Measurements from ENCODE around the gene ARHGAP45. TPM values are rescaled to one million over a fixed set of nuclear protein-coding genes. Genes with fewer than 3 reads are reported as not detected.

The ARHGAP45 gene
- total and polyA plus RNA-seq, 9 of the 15 experiments (the other 6 are each of a cell fraction or from before 2014, with no cell fraction given): 0.08 to 22.1 (median 4.2) TPM

GRCh38 chr19:1113030-1113985 is 46.3 kb downstream of the ARHGAP45 start (continued):
- TF ChIP-seq SMAD3 (CRISPR knock-in tag; conservative IDR thresholded peaks at IDR 0.05): no peak
- no peak for TF ChIP-seq MCM2 (IDR thresholded peaks at IDR 0.05; ENCODE audit: low read depth)
- TF ChIP-seq WHSC1 (IDR thresholded peaks at IDR 0.05; ENCODE audit: low read length): no peak
- no peak; the same call in 1 of the 2 replicates for TF ChIP-seq POLR2AphosphoS2 (IDR thresholded peaks at IDR 0.05; ENCODE audit: low read length)
- TF ChIP-seq REST (IDR thresholded peaks at IDR 0.05; ENCODE audit: borderline replicate concordance): peak; percentile 84
- no peak for TF ChIP-seq REST (CRISPR knock-in tag; IDR thresholded peaks at IDR 0.05; ENCODE audit: low read depth)
- TF ChIP-seq MYBL2 (IDR thresholded peaks at IDR 0.05; ENCODE audit: low read depth): no peak
- no peak for TF ChIP-seq MYBL2 (CRISPR knock-in tag; IDR thresholded peaks at IDR 0.05; ENCODE audit: borderline replicate concordance)
- TF ChIP-seq PCBP1 (IDR thresholded peaks at IDR 0.05; ENCODE audit: low read depth, low read length, poor library complexity, severe bottlenecking): no peak
- no peak for TF ChIP-seq MED1 (CRISPR knock-in tag; IDR thresholded peaks at IDR 0.05; ENCODE audit: borderline replicate concordance)
- TF ChIP-seq HMGN3 (IDR thresholded peaks at IDR 0.05; ENCODE audit: borderline replicate concordance, extremely low read depth, insufficient read length, low read depth, low read length): peak; percentile 72
- no peak for TF ChIP-seq CSDE1 (IDR thresholded peaks at IDR 0.05)
- peak in 1 of 2 experiments; percentile 55; a peak in 1 of 4 replicates for TF ChIP-seq FOXA3 (CRISPR knock-in tag; conservative IDR thresholded peaks at IDR 0.05 in 1 of 2, IDR thresholded peaks at IDR 0.05 in 1 of 2)
- no peak for TF ChIP-seq MITF (IDR thresholded peaks at IDR 0.05)
- TF ChIP-seq RB1 (IDR thresholded peaks at IDR 0.05; ENCODE audit: low read depth): peak; percentile 72
- no peak for TF ChIP-seq ZNF431 (CRISPR knock-in tag; IDR thresholded peaks at IDR 0.05)
- TF ChIP-seq CREB1 (IDR thresholded peaks at IDR 0.05): peak; percentile 49; the same call in 1 of the 2 replicates
- TF ChIP-seq CREB1 (CRISPR knock-in tag; IDR thresholded peaks at IDR 0.05): peak; percentile 63; the same call in 1 of the 2 replicates
- TF ChIP-seq NFXL1 (CRISPR knock-in tag; IDR thresholded peaks at IDR 0.05): no peak
- TF ChIP-seq ZNF143 (CRISPR knock-in tag; IDR thresholded peaks at IDR 0.05): no peak
